GM19043 (cell line): Measurements from ENCODE around the gene WFDC2.

ENCODE experiments used
- ATAC-seq: cut with Tn5 transposase; IDR thresholded peaks from one replicate; pipeline ENCODE4 v1.9.1; 2021; ENCODE audit warnings: low read depth; ENCODE audit not compliant: unreplicated experiment

The WFDC2 gene

DNA sequence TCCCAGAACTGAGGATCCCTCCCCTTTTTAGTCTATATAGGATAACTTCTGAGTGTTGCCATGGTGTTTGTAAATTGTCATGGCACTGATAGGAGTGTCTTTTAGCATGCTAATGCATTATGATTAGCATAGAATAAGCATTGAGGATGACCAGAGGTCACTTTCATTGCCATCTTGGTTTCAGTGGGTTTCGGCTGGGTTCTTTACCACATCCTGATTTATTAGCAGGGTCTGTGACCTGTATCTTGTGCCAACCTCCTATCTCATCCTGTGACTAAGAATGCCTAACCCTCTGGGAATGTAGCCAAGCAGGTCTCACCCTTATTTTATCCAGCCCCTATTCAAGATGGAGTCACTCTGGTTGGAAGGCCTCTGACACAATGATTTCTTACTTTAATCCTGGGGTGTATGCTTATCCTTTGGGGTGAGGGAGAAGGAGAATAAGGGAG is 19.6 kb downstream of the WFDC2 start:
- no peak for ATAC-seq

DNA sequence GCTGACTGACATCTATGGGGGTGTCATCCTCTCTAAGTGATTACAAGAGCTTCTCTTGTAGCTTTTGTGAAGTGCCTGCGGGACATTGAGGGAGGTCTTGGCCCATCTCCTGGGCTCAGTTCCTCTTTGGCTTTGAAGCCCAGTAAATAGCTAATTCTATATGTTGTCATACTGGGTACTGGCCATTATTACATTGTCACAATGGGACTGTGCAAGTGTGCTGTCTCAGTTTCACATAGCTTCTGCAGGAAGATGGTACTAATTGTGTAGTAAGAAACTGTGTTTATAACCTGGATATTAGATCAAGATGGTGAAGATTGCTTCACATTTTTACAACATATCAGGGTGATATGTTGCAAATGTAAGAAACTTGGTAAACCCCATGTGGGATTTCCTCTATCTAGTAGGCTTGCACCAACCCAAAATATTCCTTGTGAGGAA is 26.0 kb downstream of the WFDC2 start:
- ATAC-seq: no peak

DNA sequence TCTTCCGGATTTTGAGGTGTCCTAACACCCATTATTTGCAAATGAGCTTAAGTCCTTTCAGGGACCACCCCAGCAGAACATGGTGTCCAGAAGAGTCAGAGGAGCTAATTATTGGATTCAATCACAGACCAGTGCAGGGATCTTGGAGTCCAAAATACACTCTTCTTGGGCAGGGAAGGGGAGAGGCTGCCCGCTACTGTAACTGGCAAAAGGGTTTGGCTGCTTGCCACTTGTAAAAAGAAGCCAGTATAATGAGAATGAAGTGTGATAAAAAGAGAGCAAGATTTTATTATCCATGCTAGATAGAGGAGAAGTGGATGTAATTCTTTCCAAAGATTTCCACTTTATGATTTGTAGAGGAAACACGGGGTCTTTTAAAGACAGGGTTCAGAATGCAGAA is 26.6 kb downstream of the WFDC2 start:
- ATAC-seq: no peak

DNA sequence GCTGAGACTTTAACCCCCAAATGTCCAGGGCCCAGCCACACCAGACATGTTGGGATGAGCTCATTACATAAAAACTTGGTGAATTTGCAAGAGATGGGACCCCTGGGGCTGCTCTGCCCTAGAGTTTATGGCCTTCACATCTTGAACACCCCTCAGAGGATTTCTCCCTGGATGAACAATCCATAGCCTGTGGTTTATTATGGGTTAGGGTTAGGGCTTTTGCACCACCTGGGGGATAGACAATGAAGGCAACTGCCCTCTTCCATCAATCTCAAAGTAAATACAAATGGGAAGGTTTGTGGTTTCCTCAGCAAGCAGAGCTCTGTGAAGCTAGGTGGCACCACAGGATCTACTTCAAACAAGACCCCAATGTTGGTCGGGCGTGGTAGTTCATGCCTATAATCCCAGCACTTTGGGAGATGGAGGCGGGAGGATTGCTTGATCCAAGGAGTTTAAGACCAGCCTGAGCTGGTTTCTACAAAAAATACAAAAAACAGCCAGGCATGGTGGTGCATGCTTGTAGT is 28.5 kb downstream of the WFDC2 start:
- no peak for ATAC-seq

DNA sequence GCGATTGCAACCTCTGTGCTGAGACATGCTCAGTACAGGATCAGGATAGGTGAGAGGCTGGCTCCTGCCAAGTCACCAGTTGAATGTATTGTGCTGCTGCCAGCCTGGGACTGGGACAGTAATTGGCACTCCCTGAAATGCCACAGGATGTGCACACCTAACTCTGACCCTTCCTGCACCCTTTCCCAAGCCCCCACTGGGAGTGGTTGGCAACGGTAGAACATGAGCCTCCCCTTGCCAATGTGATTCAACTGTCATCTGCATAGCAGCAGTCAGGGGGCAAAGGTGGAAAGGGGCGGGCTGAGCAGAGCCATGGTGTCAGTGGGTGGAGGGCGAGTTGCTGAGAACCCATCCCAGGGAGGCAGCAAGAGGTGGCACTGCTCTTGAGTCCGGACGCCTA is 30.5 kb downstream of the WFDC2 start:
- ATAC-seq: no peak

DNA sequence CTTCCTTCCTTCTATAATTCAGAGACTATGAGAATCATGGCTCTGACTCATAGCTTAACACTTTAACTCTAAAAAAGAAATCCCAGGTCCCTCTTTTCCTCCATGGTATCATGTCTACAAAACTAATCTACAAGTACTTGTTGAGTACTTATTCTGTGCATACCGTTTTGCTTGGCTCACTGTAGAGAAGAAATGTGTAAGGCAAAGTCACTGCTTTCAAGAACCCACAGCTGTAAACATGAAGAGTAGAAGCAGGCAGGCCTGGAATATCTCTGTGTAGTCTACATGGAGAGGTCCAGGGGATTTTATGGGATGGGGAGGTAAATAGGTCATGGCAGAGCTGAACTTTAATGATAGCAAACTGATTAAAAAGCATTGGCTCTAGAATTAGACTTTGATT is 32.0 kb downstream of the WFDC2 start:
- ATAC-seq: no peak

DNA sequence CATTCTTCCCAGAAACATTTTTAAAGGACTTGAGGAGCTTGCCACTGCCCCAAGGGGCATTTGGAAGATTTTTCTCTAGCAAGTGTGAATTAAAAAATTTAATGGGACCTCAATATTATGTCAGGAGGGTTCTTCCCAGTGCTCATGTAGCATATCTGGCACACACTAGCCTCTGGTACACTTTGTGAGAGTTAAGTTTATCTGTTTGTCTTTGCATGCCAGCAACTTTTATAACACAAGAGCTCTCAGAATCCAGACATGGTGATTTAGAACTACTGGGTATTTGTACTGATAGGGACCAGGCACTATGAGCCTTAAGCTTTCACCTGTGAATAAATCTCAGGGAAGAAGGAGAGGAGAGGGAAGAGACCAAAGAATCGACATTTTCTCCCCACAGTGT is 33.0 kb downstream of the WFDC2 start:
- no peak for ATAC-seq

DNA sequence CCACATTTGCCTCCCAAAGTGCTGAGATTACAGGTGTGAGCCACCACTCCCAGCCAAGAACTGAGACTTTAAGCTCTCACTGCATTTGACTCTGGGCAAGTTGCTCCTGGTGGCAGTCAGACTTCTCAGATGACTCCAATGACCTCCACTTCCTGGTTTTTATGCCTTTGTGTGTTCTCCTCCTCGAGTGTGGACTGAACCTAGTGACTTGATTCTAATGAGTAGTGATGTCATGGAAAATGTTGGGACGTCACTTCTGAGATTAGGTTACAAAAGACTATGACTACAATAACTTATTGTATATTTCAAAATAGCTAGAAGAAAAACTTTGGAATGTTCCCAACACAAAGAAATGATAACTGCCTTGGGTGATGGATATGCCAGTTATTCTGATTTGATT is 33.9 kb downstream of the WFDC2 start:
- ATAC-seq: no peak

DNA sequence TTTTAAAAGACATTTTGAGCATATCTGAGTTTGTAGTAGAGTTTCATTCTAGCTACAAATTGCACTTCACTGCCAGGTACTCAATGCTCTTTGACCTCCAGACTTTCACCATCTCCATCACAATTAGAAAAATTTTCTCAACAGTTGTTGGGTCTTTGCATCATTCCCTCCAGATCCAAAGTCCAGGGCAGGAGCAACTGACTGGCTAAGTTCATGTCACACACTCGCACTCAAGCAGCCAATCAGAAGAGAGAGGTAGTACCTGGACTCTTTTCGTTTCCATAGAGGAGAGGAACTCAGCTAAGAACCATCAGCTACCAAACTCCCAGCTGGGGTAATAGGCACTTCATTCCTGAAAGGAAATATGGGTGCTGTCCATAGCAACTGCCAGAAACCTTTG is 36.8 kb downstream of the WFDC2 start:
- no peak for ATAC-seq

DNA sequence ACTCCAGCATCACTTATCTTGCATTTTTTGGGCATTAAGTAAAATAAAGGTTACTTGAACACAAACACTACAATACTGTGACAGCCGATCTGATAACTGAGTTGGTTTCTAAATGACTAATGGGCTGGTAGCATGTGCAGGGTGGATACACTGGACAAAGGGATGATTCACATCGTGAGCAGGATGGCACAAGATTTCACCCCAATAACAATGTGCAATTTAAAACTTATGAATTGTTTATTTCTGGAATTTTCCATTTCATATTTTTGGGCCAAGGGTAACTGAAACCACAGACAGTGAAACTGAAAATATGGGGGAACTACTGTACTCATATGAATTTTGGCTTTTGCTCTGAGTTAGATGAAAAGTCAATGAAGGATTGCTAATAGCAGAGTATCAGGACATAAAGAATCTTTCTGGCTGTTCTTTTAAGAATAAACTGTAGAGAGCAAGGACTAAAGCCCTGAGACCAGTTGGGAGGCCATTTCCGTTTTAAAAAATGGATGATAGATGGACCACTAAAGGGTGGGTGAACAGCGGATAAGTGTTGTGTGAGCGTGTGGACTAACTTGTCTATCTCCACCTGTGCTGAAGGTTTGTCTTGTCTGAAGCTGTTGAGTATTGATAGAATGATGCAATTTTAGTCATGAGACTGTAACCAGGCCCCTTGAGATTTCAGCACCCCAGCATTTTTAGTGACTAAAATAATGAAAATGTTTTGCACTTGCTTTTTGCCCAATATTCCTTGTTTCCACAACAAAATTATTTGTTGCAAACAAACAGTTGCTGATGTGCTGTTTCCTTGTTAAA is 37.7 kb downstream of the WFDC2 start:
- no peak for ATAC-seq

DNA sequence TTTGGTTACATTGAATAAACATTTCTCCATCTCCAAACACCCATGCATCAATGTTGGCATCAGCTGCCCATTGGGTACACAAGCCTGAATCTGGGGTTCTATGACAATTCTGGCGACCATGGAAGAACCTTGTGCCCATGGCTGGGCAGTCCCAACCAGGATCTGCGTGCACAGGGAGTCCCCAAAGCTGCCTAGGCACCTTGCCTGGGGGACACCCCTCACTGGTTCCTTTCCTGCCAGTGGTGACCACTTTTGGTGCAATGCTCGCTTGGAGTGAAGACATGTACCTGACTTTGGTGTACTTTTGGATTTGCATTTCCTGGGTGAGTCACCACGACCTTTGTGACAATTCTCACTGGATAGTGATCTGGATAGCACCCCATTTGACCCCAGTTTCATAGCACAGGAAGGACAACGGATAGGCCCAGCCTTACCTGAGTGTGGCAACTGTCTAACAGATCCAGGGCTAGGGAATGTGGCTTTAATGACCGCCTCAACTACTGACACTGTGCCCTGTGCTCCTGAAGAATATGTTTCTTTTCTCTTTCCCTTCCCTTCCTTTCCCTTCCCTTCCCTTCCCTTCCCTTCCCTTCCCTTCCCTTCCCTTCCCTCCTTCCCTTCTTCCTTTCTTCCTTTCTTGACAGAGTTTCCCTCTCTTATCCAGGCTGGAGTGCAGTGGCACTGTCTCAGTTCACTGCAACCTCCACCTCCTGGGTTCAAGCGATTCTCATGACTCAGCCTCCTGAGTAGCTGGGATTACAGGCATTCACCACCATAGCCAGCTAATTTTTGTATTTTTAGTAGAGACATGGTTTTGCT is 38.7 kb downstream of the WFDC2 start:
- ATAC-seq: no peak

DNA sequence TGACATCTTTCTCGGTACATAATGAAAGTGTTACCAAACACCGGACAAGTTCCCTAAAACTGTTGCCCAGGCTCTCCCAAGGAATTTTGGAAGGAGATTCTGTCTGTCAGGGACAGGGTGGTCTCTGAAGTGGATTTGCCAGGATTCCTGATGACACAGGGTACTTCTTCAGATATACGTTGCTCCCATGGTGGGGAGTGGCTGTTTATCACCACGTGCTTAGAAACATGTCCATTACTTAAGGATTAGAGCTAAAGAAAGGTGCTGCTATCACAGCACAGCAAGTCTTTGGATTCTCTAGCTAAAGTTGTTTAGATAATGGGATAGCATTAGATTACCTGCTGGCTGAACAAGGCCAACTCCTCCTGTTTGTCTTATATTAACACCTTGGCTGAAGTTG is 39.5 kb downstream of the WFDC2 start:
- no peak for ATAC-seq

DNA sequence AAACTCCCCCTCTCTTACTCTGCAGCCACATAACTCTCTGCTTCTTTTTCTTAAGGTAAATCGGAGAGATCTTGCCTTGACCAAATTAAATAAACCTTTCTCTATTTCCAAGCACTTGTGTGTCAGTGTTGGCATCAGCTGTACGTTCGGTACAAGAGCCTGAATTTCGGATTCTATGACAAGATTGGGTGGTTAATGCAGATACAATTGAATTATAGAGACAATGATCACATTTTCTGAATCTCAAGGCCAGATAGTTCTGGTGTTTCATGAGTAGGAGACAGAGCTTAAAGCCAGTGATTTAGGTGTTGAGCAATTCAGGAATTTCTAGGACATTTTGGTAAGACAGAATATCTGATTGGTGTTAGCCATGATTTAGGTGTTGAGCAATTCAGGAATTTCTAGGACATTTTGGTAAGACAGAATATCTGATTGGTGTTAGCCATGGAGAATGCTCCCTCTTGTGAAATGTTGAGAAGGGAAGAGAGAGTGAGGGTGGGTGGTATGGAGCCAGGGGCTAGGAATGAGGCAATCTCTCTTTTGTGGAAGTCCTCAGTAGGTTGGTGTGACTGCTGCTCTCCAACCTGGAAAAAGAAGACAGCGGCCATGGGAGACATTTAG is 40.8 kb downstream of the WFDC2 start:
- no peak for ATAC-seq

DNA sequence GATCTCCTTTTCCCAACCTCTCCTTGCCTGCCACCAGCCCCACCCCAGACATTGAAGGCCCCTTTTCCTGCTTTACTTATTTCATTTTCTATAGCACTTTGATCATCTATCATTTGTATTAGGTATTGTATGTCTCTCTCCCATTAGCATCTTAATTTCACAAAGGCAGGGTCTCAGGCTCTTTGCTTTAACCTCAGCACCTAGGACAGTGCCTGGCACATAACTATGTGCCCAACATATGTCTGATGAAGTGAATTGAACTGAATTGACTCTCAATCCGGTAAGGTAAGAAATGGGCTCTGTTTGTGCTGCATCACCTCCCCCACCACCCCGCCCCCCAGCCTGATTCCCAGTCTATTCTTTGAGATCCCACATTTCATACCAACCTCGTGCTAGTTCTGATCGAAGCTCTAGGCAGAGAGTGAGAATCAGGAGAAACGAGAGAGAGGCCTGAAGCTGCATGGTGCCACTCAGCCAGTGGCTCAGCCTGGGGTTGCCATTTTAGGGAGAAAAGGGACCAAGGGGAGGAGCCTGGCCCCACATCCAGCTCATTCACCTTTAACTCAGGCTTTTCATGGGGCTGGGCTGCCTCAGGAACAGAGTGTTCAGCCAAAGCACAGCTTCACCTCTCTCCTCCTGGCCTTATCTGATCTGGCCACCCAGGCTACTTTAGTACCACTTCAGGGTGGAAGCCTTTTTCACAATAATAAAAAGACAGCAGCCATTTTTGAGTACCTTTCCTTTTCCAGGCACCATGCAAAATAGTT is 45.8 kb downstream of the WFDC2 start, which contains the start of gene SPINT3:
Gene SPINT3 (minus strand): TSS at position 476 of the 767 bp plus-strand sequence. CDS start 14 bp downstream, at position 462.
- no peak for ATAC-seq

DNA sequence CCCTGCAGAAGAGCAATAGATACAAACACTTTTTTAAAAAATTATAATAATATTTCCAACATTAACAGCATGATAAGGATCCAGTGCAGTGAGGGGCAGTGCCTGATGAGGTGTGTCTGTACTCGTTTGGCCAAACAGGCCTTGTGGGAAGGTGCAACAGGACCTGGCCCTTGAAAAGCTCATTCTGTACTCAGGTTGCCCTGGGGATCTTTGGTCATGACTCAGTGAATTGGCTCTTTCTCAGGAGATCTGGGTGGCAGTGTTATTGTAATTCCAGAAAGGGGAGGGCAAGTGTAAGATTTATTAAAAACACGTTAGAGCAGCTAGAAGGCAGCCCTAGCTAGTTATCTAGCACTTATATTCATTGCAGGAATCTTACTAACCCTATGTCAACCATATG is 48.7 kb downstream of the WFDC2 start:
- no peak for ATAC-seq

DNA sequence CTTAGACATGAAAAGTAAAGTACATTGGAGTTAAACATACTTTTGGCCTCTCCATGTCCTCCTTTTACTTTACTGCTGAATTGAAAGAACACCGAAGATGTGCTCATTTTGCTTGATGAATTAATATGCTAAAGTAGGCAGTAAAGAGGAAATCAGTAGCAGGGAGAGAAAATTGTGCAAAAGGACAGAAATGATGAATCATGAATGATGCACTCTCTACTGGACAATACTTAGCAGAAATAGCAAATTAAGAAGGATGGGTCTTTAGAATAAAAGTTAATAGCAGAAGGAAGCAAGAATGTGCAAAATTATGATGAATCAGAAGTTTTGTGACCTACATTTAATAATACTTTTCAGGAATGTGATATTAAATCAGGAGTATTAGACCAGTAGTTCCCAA is 54.3 kb downstream of the WFDC2 start:
- no peak for ATAC-seq

DNA sequence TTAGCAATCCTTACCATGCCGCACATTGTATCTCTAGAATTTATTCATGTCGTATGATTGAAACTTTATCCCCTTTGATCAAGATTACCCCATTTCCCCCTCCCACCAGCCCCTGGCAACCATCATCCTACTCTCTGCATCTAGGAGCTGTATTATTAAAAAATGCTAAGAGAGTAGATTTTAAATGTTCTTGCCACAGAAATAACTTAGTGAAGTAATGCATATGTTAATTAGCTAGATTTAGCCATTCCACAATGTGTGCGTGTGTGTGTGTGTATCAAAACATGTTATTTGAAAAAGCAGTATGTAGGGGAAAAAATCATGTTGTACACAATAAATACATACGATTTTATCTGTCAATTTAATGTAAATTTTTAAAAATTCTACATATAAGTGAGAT is 57.7 kb downstream of the WFDC2 start:
- no peak for ATAC-seq
